GM19397 (cell line): ENCODE results near the gene PKP3.
"Not testable (repeated sequence)": the region's sequence is repeated elsewhere in the genome, so short reads cannot be mapped to it uniquely, and the experiment has no call there.

ENCODE experiments used
- ATAC-seq: cut with Tn5 transposase; IDR thresholded peaks from one replicate; pipeline ENCODE4 v1.9.1; 2021; ENCODE audit warnings: mild to moderate bottlenecking, moderate library complexity; ENCODE audit not compliant: unreplicated experiment

The PKP3 gene

DNA sequence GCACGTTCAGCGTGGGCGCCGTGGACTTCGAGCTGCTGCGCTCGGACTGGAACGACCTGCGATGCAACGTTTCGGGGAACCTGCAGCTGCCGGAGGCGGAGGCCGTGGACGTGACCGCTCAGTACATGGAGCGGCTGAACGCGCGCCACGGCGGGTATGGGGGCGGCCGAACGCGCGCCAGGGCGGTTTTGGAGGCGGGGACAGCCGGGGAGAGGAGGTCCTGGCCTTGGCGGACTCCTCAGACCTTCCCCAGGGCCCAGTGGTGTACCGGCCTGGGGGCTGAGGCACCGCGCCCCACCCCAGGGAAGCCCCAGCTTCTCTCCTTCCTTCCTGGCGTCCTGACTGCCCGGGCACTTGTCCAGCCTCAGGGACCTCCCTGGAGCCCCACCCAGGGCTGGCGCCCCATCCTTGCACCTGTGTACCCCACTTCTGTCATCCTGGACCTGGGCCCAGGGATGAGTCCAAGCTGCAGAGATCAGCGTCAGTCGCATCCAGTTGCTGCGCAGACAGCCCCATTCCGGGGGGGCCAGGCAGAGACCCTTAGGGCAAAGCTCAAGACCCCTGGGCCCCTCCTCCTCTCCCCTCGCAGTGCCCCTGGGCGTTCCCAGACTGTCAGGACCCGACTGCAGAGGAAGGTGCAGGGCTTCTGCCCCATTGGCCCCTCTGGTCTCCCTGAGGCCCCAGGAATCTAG is 16.7 kb upstream of the PKP3 start:
- ATAC-seq = no peak

GRCh38 chr11:377883-378500 is 16.0 kb upstream of the PKP3 start:
- ATAC-seq = no peak

- ATAC-seq = no peak
These were observed 14.6 kb upstream of the PKP3 start for GRCh38 chr11:379205-380094.

DNA sequence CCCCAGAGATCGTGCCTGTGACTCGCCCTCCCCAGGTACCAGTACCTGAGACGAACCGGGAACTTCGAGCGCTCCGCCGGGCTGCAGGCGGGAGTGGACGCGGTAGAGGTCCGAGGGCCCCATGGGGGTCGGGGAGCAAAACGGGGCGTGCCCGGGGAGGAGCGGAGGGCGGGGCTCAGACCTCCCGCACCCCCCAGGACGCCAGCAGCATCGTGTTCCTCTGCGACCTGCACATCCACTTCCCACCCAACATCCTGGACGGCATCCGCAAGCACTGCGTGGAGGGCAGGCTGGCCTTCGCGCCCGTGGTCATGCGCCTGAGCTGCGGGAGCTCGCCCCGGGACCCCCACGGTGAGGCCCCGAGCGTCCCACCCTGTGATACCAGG is 13.9 kb upstream of the PKP3 start:
- ATAC-seq = no peak

GRCh38 chr11:380491-380890 is 13.5 kb upstream of the PKP3 start:
- no peak for ATAC-seq

DNA sequence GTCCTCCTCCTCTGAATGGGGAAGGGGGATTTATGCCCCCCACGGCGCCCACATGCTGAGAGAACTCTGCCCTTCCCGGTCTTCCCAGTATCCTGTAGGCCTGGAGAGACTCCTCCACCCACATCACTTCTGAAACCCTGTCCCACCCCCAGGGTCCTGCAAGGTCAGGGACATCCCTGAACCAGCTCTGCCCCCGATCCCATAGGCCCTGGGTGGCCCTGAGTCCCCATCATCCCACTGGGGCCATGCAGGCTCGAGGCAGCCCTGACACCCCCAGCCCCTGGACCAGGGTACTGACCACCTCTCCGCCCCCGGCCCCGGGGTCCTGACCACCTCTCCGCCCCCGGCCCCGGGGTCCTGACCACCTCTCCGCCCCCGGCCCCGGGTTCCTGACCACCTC is 13.0 kb upstream of the PKP3 start:
- no peak for ATAC-seq

DNA sequence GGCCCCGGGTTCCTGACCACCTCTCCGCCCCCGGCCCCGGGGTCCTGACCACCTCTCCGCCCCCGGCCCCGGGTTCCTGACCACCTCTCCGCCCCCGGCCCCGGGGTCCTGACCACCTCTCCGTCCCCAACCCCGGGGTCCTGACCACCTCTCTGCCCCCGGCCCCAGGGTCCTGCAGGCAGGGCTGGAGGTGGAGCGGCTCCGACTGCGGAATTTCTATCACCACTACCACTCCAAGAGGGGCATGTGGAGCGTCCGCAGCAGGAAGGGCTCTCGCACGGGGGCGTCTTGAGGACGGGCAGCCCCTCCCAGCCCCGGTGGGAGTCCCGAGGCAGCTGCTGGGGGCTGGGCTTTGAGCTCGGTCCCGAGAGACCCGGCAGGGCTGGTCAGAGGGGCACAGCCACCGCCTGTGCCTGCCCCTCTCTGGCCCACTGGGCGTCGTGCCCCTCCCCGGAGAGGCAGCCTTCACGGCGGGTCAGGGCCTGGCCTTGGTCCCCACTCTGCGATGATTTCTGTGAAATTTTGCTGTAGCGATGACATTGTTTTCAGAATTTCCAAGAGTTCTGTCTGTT is 12.4 kb upstream of the PKP3 start:
- ATAC-seq = no peak

GRCh38 chr11:382081-382629 is 11.9 kb upstream of the PKP3 start:
- ATAC-seq = no peak

- no peak for ATAC-seq
These were observed 10.6 kb upstream of the PKP3 start for GRCh38 chr11:383431-383830.

GRCh38 chr11:384511-384910 is 9.5 kb upstream of the PKP3 start:
- no peak for ATAC-seq

GRCh38 chr11:385594-386351 is 8.2 kb upstream of the PKP3 start:
- no peak for ATAC-seq

GRCh38 chr11:386483-386882 is 7.5 kb upstream of the PKP3 start:
- no peak for ATAC-seq

DNA sequence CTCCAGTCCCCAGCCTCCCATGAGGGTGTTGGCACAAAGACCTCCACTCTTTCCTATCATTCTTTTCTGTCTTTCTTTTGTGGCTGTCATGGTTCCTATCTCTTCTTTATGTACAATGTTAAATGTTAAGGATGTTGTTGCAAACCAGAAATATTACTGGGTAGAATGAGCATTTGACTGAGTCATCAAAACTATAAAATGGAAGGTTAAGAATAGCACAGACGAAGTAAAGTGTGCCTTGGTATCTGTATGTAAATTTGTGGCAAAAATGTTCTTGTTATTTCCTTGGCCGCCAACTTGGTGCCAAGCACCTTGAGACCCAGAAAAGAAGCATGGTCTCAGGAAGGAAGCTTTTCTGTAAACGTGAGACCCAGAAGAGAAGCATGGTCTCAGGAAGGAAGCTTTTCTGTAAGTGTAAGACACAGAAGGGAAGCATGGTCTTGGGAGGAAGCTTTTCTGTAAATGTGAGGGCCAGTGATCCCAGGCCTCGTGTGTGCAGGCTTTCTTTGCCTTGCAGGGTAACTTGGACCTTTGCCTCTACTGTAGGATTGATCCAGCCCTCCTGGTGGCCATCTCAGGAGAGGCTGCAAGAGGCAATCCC is 6.7 kb upstream of the PKP3 start:
- ATAC-seq = no peak

DNA sequence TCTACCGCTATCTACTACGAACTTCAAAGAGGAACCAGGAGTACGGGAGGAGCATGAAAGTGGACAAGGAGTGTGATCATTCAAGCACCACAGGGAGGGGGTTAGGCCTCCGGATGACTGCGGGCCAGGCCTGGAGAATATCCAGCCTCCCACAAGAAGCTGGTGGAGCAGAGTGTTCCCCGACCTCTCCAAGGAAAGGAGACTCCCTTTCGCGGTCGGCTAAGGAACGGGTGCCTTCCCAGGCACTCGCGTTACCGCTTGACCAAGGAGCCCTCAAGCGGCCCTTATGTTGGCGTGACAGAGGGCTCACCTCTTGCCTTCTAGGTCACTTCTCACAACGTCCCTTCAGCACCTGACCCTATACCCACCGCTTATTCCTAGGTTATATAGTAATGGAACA is 4.6 kb upstream of the PKP3 start:
- not testable (repeated sequence) for ATAC-seq

GRCh38 chr11:390175-390574 is 3.8 kb upstream of the PKP3 start:
- no peak for ATAC-seq

DNA sequence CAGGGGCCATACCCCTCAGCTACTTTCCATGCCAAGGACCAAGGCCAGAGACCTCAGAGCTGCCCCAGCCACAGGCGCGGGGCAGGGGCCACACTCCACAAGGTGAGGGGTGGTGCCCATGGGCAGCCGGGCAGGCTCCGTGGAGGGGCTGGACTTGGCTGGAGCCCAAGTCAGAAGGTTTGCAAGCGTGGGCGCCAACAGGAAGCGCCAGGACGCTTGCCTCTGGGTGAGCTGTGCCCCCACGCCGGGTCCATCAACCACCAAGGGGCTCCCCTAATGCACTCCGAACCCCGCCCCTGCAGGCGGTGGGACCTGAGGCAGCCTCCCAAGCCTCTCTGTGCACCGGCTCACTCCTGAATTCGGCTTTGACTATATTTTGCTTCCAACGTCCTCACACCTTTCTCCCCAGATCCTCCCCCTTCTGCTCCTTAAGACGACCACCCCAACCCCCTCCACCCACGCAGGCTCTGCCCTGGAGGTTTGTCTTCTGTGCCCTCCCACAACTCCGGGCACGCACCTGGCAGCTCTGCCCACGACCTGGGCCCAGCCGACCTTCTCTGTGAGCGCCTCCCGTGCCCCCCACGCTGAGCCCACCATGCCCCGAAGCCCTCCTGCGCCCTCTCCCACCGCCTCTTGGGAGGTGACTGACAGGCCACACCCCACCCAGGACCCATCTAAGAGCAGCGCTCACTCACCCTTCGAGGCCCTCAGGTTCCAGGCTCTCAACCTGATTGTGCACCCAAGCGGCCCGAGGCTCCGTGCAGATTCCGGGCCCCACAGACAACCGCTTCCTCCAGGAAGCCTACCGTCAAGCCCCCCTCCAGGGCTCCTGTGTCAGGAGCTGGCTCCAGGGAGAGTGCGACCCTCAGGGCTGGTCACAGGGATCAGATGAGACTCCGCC is 2.6 kb upstream of the PKP3 start:
- no peak for ATAC-seq

DNA sequence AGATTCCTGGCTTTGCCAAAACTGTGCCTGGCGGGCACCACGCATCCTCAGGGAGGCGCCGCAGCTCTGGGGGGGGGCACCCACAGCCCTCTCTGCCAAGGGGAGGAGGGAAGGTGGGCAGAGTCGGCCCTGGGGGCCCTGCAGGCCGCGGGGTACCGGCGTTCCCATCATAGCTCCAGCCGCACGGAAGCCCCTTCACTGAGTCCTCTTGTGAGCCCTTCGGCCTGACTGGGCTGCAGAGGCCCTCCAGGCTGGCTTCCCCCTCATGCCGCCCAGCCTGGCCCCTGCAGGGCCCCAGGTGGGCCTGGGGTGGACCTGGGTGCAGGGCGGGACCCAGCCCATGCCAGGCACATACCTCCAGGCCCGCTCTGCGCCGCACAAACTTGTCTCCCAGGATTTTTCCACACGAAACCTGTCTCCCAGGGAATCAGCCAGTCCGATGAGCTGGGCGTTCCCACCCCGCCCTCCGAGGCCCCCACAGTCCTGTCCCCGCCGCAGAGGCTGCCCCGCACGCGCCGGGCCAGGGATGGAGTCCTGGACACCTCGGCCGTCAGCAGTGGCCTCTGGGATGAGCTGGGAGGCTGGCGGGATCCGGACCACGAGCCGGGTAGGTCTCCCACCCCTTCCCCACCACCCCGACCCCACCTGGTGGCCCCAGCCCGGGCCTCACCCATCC is 1.8 kb upstream of the PKP3 start:
- ATAC-seq = no peak

DNA sequence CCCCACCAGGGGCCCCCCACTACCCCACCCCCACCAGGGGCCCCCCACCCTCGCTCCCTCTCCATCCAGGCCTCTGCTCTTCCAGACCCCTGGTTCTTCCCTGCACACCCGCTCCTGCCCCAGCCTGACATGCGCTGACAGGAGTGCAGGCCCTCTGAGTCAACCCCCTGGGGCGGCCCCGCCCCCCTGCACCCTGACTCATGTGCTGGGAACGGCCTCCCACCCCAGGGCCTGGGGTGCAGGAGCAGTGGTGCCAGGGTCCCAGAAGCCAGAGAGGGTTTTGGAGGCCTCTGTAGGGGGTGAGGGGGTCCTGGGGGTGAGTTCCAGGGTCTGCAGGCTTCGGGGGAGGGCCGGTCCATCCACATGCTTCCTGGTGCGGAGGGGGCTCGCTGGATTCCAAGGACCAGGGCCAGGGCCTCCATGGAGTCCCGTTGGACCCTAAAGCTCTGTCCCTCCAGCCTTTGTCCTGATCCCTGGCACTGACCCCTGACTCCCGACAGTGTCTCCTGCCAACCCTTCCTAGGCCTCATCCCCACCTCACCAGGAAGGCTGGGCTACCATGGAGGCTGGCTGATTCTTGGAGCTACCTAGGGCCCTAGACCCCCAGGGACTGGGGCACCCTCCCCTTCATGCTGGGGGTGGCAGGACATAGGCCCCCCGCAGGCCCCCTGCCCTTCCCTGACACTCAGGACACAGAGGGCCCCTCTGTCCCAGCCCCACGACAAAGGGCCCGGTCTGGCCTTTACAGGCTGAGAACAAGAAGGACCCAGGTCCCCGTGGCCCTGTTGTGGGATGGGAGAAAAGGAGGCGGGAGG is 583 bp upstream of the PKP3 start:
- no peak for ATAC-seq
